DMS 273 treated with DMSO at 0.1 percent for 48 hours (cell line): ENCODE measurements around the gene ITGB7.

Experiments
- DNase-seq: peaks from one replicate; lab custom pipeline; 2025; lab: John Stamatoyannopoulos, UW

The ITGB7 gene

DNA sequence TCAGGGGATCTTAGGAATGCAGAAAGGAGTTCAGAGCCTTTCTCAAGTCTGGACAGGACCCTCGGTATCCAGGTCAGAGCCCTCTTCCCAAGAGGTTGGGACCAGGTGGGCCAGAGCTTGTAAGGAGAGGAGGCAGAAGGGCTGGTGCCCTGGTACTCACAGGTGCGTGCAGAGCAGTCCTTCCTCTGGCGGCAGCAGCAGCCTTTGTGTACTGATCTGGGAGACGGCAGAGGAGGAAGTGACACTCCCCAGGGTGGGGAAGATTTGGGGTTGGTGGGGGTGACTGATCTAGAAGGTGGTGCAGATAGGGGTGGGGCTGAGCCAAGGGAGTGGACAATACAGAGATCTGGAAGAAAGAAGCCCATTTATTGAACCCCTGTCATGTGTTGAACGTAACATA, at the start of gene ITGB7:
Gene ITGB7 (minus strand): TSS at position 210 of the 400 bp plus-strand sequence. CDS start 6,808 bp downstream, outside the sequence.
- DNase-seq, result no peak

DNA sequence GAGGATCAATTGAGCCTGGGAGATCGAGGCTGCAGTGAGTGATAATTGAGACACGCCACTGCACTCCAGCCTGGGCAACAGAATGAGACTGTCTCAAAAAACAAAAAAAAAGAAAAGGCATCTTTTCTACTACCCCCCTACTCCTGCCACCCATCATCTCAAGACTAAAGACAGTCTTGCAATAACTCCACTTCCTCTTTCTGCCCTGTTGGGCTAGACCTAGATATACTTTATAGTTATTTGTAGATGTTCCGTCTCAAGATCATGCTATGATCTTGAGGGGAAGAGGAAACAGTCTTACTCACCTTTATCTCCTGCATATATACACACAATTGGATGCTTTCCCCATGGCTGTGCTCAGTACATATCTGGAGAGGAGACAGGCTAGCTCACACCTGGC, 48.9 kb upstream of the ITGB7 start:
- no peak for DNase-seq

- no peak for DNase-seq
Observed at GRCh38 chr12:53254816-53255545, 47.9 kb upstream of the ITGB7 start.

GRCh38 chr12:53253298-53253697, 46.2 kb upstream of the ITGB7 start:
- DNase-seq, result no peak

- no peak for DNase-seq
Observed at GRCh38 chr12:53252349-53252916, 45.4 kb upstream of the ITGB7 start.

DNA sequence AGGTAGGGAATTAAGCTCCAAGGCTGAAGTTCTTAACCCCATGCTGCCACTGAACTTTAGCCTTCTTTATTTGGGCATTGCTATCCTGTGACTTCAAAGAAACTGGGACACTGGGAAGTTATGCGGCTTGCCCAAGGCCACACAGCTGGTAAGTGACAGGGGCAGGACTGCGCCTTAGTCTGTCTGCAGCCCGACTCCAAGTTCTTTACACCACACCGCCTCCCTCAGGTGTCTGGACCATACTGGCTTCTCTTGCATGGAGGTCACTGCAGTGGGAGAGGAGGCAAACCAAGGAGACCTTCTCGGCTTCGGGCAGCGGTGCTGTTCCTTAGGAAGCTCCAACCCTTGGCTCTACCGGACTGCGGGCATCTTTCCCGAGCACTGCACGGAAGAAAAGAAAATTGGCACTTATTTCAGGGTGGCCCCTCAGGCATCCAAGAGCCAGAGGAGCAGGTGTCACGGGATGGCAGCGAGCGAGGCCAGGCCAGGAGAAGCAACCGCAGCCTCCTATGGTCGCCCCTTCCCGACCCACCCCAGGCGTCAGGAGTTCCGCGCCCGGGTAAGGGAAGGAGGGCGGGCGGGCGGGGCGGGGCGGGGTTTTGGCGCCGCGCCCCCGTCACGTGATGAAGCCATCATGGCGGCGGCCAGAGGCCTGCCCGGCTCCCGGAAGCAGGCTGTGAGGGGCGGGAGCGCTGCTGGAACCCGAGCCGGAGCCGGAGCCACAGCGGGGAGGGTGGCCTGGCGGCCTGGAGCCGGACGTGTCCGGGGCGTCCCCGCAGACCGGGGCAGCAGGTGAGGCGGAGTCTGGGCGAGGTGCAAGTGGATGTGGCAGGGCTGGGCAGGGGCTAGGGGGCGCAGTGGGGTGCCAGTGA, 44.7 kb upstream of the ITGB7 start:
- DNase-seq, result peak; percentile 23

- no peak for DNase-seq
Observed at GRCh38 chr12:53245286-53245685, 38.2 kb upstream of the ITGB7 start.

- no peak for DNase-seq
Observed at GRCh38 chr12:53244337-53244736, 37.3 kb upstream of the ITGB7 start.

DNA sequence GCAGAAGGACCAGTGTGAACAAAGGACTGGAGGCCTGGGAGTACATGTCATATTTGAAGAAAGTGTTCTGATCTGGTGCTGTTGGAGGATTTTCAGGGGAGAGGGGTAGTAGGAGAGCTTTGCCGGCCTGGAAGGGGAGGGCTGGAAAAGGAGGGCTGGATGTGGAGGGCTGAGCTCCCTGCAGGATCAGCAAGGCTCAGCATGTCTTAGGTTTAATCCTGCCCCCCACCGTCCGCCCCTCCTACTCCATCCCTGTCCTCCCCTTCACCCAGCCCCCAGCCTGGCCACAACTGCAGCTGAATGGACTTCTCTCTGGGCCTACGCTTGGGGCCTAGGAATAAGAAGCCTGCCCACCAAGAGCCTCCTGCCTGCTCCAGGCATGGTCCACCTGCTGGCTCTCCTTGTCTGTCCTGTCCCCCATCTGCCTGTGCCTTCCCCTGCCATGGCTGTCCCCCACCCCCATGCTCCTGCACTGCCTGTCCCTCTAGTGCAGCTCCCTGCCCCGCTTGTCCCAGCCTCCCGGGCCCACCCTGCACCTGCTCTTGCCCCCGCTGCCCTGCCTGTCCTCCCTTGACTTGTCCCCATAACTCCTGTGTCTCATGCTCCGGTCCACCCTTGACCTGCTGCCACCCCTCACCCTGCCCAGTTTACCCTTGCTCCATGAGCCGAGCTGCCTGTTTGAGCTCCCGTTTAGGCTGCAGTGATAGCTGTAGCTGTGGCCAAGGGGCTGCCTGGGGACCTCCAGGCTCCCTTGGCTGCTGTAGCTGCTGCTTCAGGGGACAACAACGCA, 34.8 kb upstream of the ITGB7 start:
- no peak for DNase-seq

GRCh38 chr12:53239643-53240258, 32.7 kb upstream of the ITGB7 start:
- no peak for DNase-seq

GRCh38 chr12:53236443-53237111, 29.5 kb upstream of the ITGB7 start:
- no peak for DNase-seq

DNA sequence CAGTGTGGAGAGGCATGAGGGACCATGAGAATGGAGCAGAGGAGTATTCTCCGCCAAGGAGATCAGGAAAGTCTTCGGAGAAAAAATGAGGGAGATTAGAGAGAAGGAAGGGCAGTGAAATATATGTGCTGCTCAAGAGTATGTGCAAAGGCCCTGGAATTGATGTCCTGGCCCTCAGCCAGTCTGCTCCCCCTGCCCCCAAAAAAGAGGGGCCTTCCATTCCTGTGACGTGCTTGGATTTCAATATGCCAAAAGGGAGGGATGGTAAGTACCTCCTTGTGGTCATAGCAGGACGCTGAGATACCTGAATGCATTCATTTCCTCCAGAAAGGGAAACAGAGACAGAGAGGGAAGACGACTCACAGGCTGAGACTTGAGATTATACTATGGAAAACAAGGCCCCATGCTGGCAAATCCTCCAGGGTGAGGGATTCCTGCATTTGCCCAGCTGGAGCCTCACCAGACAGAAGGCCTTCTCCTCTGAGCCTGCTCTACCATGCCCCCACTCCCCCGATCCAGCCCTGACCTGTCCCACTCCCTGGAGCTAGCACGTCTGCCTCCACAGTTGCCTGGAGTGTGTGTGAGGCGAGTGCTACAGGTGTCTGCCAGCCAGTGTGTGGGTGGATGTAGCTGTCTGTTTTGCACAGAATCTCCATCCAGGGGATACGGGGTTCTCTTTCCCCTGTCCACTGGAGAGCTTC, 28.8 kb upstream of the ITGB7 start:
- DNase-seq, result no peak

DNA sequence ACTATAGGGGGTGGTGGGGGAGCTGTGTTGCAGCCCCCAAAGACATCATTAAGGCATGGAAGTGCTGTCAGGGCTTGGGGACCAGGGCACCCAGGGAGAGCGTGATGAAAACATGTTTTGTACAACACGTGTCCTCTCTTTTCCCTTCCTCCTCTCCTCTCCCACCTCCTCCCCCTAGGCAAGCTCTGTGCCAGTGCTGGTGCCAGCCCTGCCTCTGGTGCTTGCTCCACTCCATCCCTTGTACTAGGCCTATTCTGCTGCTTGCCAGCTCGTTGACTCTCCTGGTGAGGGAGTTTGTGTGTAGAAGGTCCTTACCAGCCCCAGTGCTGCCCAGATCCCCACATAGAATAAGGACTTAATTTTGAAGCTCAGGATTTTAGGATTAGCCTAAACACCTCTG, 28.1 kb upstream of the ITGB7 start:
- DNase-seq, result no peak

GRCh38 chr12:53234271-53234914, 27.3 kb upstream of the ITGB7 start:
- no peak for DNase-seq

GRCh38 chr12:53233671-53234121, 26.6 kb upstream of the ITGB7 start:
- no peak for DNase-seq

DNA sequence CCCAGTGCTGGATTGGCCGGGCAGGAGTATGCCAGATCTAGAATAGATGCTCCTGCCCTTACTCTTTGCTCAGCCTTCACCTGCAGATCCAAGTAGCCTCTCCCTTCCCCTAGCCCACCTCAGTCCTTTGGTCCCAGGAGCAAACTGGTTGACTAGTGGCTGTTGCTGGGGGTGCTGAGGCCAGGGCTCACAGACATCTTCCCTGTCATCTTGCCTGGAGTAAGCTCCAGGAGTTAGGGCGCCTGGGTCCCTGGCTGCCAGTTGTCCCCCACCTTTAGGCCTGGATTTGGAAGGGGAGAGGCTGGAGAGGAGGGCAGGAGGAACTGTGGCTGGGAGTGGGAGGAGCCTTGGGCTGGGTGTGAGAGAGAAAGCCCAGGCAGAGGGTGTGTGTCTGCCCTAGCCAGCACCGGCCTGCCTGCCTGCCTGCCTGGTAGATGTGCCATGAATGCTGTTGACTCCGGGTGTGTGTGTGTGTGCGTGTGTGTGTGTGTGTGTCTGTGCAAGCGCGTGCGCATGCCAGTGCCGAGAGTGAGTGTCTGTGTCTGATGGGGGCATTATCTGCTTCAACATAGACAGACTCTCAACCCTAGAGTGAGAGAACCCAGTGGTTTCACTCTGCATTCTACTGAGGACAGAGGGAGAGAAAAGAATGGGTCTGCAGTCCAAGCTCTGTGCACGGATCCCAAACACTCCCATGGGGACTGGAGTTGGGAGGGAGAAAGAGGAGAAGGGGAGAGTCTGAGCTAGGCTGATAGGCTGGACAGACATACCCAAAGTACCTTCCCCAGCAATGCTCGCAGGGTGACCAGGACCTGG, 25.8 kb upstream of the ITGB7 start:
- DNase-seq, result no peak

DNA sequence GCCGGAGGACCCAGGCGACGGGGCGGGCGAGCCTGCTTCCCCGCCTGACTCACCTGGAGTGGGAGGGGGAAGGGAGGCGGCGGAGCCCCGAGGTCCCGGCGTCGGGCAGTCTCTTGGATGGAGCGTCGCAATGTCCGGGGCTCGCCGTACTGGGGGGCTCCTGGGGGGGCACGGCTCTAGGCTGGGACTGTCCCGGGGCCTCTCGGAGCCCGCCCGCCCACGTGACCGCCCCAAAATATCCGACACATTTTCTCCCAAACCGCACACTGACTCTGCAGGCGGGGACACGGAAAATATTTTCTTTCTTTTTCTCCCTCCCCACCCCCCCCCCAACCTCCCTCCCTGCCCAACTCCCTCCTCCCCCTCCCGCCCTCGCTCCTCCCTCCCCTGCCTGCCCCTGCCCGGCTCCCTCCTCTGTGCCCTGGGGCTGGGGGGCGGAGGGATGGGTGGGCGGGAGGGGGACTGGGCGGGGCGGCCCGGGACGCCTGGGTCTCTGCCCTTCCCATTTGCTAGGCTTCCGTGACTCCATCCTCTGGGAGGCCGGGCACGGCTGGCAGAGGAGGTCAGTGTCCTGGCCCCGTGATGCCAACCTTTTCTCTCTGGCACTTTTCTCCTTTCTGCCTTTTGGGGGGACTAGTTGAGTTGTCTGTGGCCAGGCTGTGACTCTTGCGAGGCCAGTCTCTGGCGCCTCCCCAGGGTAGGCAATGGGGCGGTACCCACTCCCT, 25.0 kb upstream of the ITGB7 start, which contains the start of gene RARG:
Gene RARG (minus strand): TSS at position 289 of the 725 bp plus-strand sequence. CDS start 4,664 bp downstream, outside the sequence.
- DNase-seq, result no peak

DNA sequence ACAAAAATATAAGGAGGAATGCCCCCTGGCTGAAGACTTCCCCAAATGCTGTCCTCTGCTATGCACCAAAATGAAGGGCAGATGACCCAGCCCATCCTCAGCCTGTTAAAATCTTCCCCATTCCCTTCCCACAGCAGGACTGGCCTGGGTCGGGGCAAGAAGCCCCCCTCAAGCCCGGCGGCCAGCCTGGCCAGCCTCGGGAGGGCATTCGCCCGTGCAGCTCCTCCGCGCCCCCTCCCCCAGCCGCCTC, 24.5 kb upstream of the ITGB7 start:
- DNase-seq, result no peak
